Fibroblast of peridontal ligament (primary cell): Measurements from ENCODE around the gene LIN7A.
"Not testable (repeated sequence)": the region's sequence is repeated elsewhere in the genome, so short reads cannot be mapped to it uniquely, and the experiment has no call there.

Source experiments
- DNase-seq: peaks from one replicate; pipeline ENCODE4 v3.0.0-alpha.2; 2010; ENCODE audit errors: extremely low read depth

LIN7A gene

GRCh38 chr12:80920006-80920405 lies 17.7 kb downstream of the LIN7A start:
- no peak for DNase-seq

GRCh38 chr12:80917651-80918050 lies 20.1 kb downstream of the LIN7A start:
- DNase-seq: no peak

GRCh38 chr12:80912901-80913770 lies 24.6 kb downstream of the LIN7A start:
- no peak for DNase-seq

- DNase-seq: no peak
These were observed 28.4 kb downstream of the LIN7A start for GRCh38 chr12:80909370-80909769.

GRCh38 chr12:80902711-80903110 lies 35.0 kb downstream of the LIN7A start:
- no peak for DNase-seq

- no peak for DNase-seq
These were observed 36.1 kb downstream of the LIN7A start for GRCh38 chr12:80901661-80902060.

GRCh38 chr12:80895240-80895639 lies 42.5 kb downstream of the LIN7A start:
- no peak for DNase-seq

- DNase-seq: no peak
These were observed 43.6 kb downstream of the LIN7A start for GRCh38 chr12:80894179-80894578.

GRCh38 chr12:80892597-80893445 lies 44.9 kb downstream of the LIN7A start:
- peak; percentile 72 for DNase-seq

- no peak for DNase-seq
These were observed 53.1 kb downstream of the LIN7A start for GRCh38 chr12:80884651-80885050.

GRCh38 chr12:80881106-80881505 lies 56.6 kb downstream of the LIN7A start:
- DNase-seq: no peak

- not testable (repeated sequence) for DNase-seq
These were observed 59.3 kb downstream of the LIN7A start for GRCh38 chr12:80878452-80878851.

GRCh38 chr12:80877721-80878265 lies 59.9 kb downstream of the LIN7A start:
- peak; percentile 77 for DNase-seq

GRCh38 chr12:80872053-80872452 lies 65.7 kb downstream of the LIN7A start:
- DNase-seq: no peak

- DNase-seq: no peak
These were observed 68.5 kb downstream of the LIN7A start for GRCh38 chr12:80869264-80869663.

GRCh38 chr12:80868576-80868975 lies 69.2 kb downstream of the LIN7A start:
- DNase-seq: no peak

- no peak for DNase-seq
These were observed 69.8 kb downstream of the LIN7A start for GRCh38 chr12:80867941-80868340.

GRCh38 chr12:80864046-80864735 lies 73.5 kb downstream of the LIN7A start:
- DNase-seq: peak; percentile 45

GRCh38 chr12:80862531-80862930 lies 75.2 kb downstream of the LIN7A start:
- no peak for DNase-seq

GRCh38 chr12:80861641-80862378 lies 75.9 kb downstream of the LIN7A start:
- peak; percentile 84 for DNase-seq

GRCh38 chr12:80860928-80861327 lies 76.8 kb downstream of the LIN7A start:
- DNase-seq: no peak
